ENCODE results near the gene ST6GALNAC6.

ST6GALNAC6 gene

GRCh38 chr9:127899128-127899943 is at the start of gene ST6GALNAC6:
TSS of gene ST6GALNAC6 (minus strand) at chr9:127899603. CDS start at chr9:127897981, 1,622 bp downstream.
- peak; percentile 87 for DNase-seq

GRCh38 chr9:127947841-127948710 is 48.7 kb upstream of the ST6GALNAC6 start:
- DNase-seq = no peak

GRCh38 chr9:127946728-127947127 is 47.3 kb upstream of the ST6GALNAC6 start:
- DNase-seq = no peak

- DNase-seq = no peak
These were observed 46.5 kb upstream of the ST6GALNAC6 start for GRCh38 chr9:127945942-127946341.

- DNase-seq = no peak
These were observed 45.9 kb upstream of the ST6GALNAC6 start for GRCh38 chr9:127945338-127945737.

- no peak for DNase-seq
These were observed 45.3 kb upstream of the ST6GALNAC6 start for GRCh38 chr9:127944586-127945218.

- peak; percentile 84 for DNase-seq
These were observed 44.3 kb upstream of the ST6GALNAC6 start for GRCh38 chr9:127943731-127944144.

GRCh38 chr9:127943011-127943662 is 43.7 kb upstream of the ST6GALNAC6 start:
- DNase-seq = no peak

GRCh38 chr9:127942216-127943010 is 43.0 kb upstream of the ST6GALNAC6 start:
- DNase-seq = peak; percentile 80

- DNase-seq = no peak
These were observed 42.5 kb upstream of the ST6GALNAC6 start for GRCh38 chr9:127941961-127942215.

GRCh38 chr9:127941062-127941960 is 41.9 kb upstream of the ST6GALNAC6 start:
- no peak for DNase-seq

GRCh38 chr9:127940593-127940992 is 41.2 kb upstream of the ST6GALNAC6 start:
- DNase-seq = no peak

GRCh38 chr9:127938298-127938690 is 38.9 kb upstream of the ST6GALNAC6 start:
- DNase-seq = peak; percentile 57

GRCh38 chr9:127937388-127938297 is 38.2 kb upstream of the ST6GALNAC6 start, which contains the start of gene DPM2:
TSS of gene DPM2 (minus strand) at chr9:127937854. CDS start at chr9:127937820, 34 bp downstream.
- peak; percentile 94 for DNase-seq

GRCh38 chr9:127937056-127937387 is 37.6 kb upstream of the ST6GALNAC6 start:
- no peak for DNase-seq

- DNase-seq = no peak
These were observed 37.0 kb upstream of the ST6GALNAC6 start for GRCh38 chr9:127936347-127936852.

GRCh38 chr9:127935765-127936221 is 36.4 kb upstream of the ST6GALNAC6 start:
- DNase-seq = no peak

GRCh38 chr9:127934986-127935385 is 35.6 kb upstream of the ST6GALNAC6 start:
- DNase-seq = no peak

GRCh38 chr9:127934248-127934647 is 34.8 kb upstream of the ST6GALNAC6 start:
- DNase-seq = no peak
